ENCODE data around the gene OXCT1. TPM values are rescaled to one million over a fixed set of nuclear protein-coding genes. Genes with fewer than 3 reads are reported as not detected.
"Not testable (repeated sequence)": the region's sequence is repeated elsewhere in the genome, so short reads cannot be mapped to it uniquely, and the experiment has no call there.

Gene OXCT1
- total RNA-seq, 3 donors from 2014 or later, result 8.9 to 27.0 (median 14.9) TPM

DNA sequence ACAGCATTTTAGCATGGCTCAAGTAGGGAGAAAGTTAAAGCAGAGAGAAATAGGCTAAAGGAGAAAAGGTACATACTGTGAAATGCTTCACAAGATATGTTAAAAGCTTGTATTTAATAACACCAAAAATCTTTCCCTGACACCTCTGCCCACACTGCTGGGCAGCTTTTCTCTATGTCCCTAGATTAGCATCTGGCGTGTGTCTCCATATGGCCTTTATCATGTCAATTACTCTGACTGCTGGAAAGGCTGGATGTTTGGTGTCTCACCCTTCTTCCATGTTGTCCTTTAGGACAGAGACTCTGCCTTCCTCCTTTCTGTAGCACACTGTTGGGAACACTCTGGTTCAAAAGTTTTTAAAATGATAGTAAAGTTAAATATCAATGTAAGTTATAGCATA, 122.5 kb downstream of the OXCT1 start:
- H3K9me3 ChIP-seq, result no peaks in the 10 kb centered on the region
- no peaks in the 10 kb centered on the region for H3K4me1 ChIP-seq (ENCODE audit: low read depth)
- H3K4me3 ChIP-seq, result no peak overlapping the region
- no peaks in the 10 kb centered on the region for H3K36me3 ChIP-seq (ENCODE audit: low read depth)
- intact Hi-C loops (cut with DNase I, micrococcal nuclease), result no loop called here
- ATAC-seq (no peak), DNase-seq (no peak)
- no peak for TF ChIP-seq CTCF (IDR thresholded peaks at IDR 0.05)

GRCh38 chr5:41747301-41747700, 122.9 kb downstream of the OXCT1 start:
- DNase-seq (peak in 1 of 3 donors; percentile 12), ATAC-seq (no peak)
- H3K4me3 ChIP-seq, result no peak overlapping the region
- H3K36me3 ChIP-seq (ENCODE audit: low read depth), result no peaks in the 10 kb centered on the region
- TF ChIP-seq CTCF (IDR thresholded peaks at IDR 0.05), result no peak
- no peaks in the 10 kb centered on the region for H3K9me3 ChIP-seq
- intact Hi-C loops (cut with DNase I, micrococcal nuclease), result no loop called here
- no peaks in the 10 kb centered on the region for H3K4me1 ChIP-seq (ENCODE audit: low read depth)

GRCh38 chr5:41742608-41743007, 127.6 kb downstream of the OXCT1 start:
- ATAC-seq; intact Hi-C loops (cut with DNase I, micrococcal nuclease); H3K4me1 ChIP-seq (ENCODE audit: low read depth); DNase-seq; H3K9me3 ChIP-seq; H3K36me3 ChIP-seq (ENCODE audit: low read depth); H3K4me3 ChIP-seq: not testable (repeated sequence)

DNA sequence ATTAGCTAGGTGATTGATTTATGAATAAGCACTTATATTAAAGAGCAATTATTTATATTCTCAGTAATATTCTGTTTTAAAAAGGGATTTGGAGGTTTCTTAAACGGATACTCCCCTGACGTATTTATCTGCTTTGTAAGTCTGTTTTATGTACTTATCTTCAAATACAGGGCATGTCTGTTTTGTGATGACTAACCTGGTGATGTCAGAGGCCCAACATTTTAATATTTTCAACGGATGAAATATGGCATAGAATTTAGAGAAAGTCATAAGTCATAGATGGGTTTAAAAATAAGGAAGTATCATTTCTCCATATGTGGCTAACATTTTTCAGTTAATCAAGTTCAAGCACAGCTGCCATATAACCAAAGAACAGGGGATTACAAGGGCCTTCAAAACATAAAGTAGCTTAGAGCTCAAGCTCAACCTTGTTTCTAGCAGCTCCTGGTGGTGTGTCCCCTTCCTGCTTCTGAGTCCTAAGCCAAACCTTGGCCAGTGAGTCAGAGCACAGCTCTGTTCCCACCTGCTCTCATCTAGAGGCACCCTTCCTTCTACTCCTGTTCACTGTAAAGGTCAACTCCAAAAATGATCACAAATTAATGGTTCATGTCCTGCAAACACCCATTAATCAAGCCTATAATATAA, 131.4 kb downstream of the OXCT1 start:
- no peak for DNase-seq
- ATAC-seq, result no peak
- intact Hi-C loops (cut with DNase I, micrococcal nuclease), result no loop called here
- no peaks in the 10 kb centered on the region for H3K4me1 ChIP-seq (ENCODE audit: low read depth)
- H3K36me3 ChIP-seq (ENCODE audit: low read depth), result no peaks in the 10 kb centered on the region
- no peaks in the 10 kb centered on the region for H3K9me3 ChIP-seq
- no peak for TF ChIP-seq CTCF (IDR thresholded peaks at IDR 0.05)
- no peak overlapping the region for H3K4me3 ChIP-seq

DNA sequence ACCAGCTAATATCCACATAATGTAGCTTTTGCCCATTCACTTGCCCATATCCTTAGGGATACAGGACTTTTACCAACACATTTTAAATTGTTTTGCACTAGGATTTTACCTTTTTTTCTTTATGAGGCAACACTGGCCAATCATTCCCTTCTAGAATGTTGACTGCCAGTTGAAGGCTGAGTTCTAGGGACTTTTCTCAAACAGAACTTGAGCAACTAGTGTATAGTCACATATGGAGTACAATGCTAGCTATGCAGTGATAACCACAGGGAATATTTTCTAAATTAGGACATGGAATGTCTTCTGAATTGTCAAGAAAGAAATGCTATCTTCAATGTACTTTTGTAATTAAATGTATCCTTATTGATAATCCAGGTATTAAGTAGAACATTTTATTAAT, 133.6 kb downstream of the OXCT1 start:
- ATAC-seq (no peak), DNase-seq (no peak)
- Histone ChIP-seq H3K36me3 (ENCODE audit: low read depth) (no peaks in the 10 kb centered on the region), H3K9me3 (no peaks in the 10 kb centered on the region), H3K4me1 (ENCODE audit: low read depth) (no peaks in the 10 kb centered on the region), H3K4me3 (no peak overlapping the region)
- intact Hi-C loops (cut with DNase I, micrococcal nuclease), result no loop called here
- TF ChIP-seq CTCF (IDR thresholded peaks at IDR 0.05), result no peak

GRCh38 chr5:41735213-41735612, 135.0 kb downstream of the OXCT1 start:
- no peak overlapping the region for H3K4me3 ChIP-seq
- DNase-seq (no peak), ATAC-seq (no peak)
- no peak for TF ChIP-seq CTCF (IDR thresholded peaks at IDR 0.05)
- intact Hi-C loops (cut with DNase I, micrococcal nuclease), result no loop called here
- no peaks in the 10 kb centered on the region for H3K4me1 ChIP-seq (ENCODE audit: low read depth)
- no peaks in the 10 kb centered on the region for H3K9me3 ChIP-seq
- no peaks in the 10 kb centered on the region for H3K36me3 ChIP-seq (ENCODE audit: low read depth)

- ATAC-seq; DNase-seq; intact Hi-C loops (cut with DNase I, micrococcal nuclease); H3K4me3 ChIP-seq; H3K9me3 ChIP-seq; H3K4me1 ChIP-seq (ENCODE audit: low read depth); H3K36me3 ChIP-seq (ENCODE audit: low read depth): not testable (repeated sequence)
Observed at GRCh38 chr5:41729381-41729780, 140.8 kb downstream of the OXCT1 start.
